D721Med (cell line): ENCODE measurements around the gene KLF4.

ENCODE experiments used
- DNase-seq: peaks from one replicate; pipeline ENCODE4 v3.0.0; 2011; ENCODE audit warnings: low spot score; ENCODE audit not compliant: insufficient read length
- FAIRE-seq: peaks from 2 replicates; lab custom pipeline; 2011; peaks lifted over from hg19 to GRCh38; lab: Jason Lieb, UNC
- CTCF ChIP-seq: IDR thresholded peaks from 2 replicates; pipeline ENCODE4 v1.5.1; 2012; ENCODE audit warnings: mild to moderate bottlenecking, control low read depth; ENCODE audit not compliant: insufficient read depth; ENCODE audit errors: missing control alignments

Gene KLF4

GRCh38 chr9:107486674-107487520, 2.7 kb downstream of the KLF4 start:
- FAIRE-seq (no peak), DNase-seq (no peak)
- no peak for TF ChIP-seq CTCF

- no peak for TF ChIP-seq CTCF
- DNase-seq (no peak), FAIRE-seq (no peak)
Observed at GRCh38 chr9:107485458-107486043, 4.0 kb downstream of the KLF4 start.

- DNase-seq (no peak), FAIRE-seq (no peak)
- peak; percentile 60 for TF ChIP-seq CTCF
Observed at GRCh38 chr9:107484117-107484723, 5.3 kb downstream of the KLF4 start.

- TF ChIP-seq CTCF: no peak
- no peak for FAIRE-seq
- DNase-seq: no peak
Observed at GRCh38 chr9:107483666-107484065, 5.9 kb downstream of the KLF4 start.

DNA sequence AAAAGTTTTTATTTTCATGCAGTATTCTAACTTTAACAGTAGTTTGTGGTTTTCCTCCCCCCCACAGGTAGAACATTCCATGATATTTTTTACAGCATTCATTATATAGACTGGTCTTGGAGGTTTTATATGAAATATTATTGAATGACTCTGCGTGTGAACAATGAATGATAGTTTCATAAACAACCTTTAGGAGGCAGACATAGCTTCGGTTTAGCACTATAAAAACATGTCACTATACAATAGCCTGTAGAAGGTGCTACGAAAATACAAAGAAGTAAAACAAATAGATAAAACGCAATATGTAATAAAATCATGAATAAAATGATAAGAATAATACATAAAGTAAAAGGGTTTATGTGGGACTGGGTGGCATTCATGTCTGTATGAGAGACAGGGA, 8.5 kb downstream of the KLF4 start:
- no peak for DNase-seq
- FAIRE-seq: no peak
- peak; percentile 19 for TF ChIP-seq CTCF

GRCh38 chr9:107480386-107480789, 9.2 kb downstream of the KLF4 start:
- DNase-seq (no peak), FAIRE-seq (no peak)
- TF ChIP-seq CTCF: no peak

DNA sequence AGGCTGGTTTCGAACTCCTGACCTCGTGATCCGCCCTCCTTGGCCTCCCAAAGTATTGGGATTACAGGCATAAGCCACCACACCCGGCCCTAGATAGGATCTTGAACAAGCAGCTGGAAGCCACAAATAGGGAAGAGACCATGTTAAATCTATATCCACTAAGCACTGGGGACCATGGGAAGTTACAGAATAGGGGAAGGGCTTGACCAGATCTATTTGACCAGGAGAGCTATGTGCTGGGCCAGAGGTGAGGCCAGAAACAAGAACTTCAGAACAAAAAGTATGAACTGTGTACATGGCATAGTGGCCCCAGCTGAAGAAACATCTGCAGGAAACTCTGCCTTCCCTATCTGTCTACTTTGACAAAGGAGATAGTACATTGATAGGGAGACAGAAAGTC, 10.8 kb downstream of the KLF4 start:
- no peak for DNase-seq

More for the DNA sequence above, 10.8 kb downstream of the KLF4 start:
- TF ChIP-seq CTCF: no peak
- FAIRE-seq: no peak
